Subcutaneous adipose tissue (tissue), 4 donors: ENCODE measurements around the gene SPDYE8. TPM values are rescaled to one million over a fixed set of nuclear protein-coding genes. Genes with fewer than 3 reads are reported as not detected.
"Not testable (repeated sequence)": the region's sequence is repeated elsewhere in the genome, so short reads cannot be mapped to it uniquely, and the experiment has no call there.

Experiments used
- small RNA-seq: library from RNA; depleted of rRNA; stranded (forward); fragments of <200 nt; gene quantifications from one replicate; pipeline ENCODE3, GENCODE V24; 2016
- total RNA-seq, 4 donors: library from RNA; depleted of rRNA; stranded (reverse); fragments of >200 nt; gene quantifications; one replicate each; pipeline ENCODE4 v1.1.0, GENCODE V29; 2016
- TF ChIP-seq, protein P1 (sequence below): fragments of 450-650 bp; IDR thresholded peaks from one replicate; pipeline ENCODE4 v1.5.1; 2016; ENCODE audit warnings: low read depth, mild to moderate bottlenecking, control low read depth, antibody characterized with exemption, moderate library complexity

SPDYE8 gene
- total RNA-seq = not detected

DNA sequence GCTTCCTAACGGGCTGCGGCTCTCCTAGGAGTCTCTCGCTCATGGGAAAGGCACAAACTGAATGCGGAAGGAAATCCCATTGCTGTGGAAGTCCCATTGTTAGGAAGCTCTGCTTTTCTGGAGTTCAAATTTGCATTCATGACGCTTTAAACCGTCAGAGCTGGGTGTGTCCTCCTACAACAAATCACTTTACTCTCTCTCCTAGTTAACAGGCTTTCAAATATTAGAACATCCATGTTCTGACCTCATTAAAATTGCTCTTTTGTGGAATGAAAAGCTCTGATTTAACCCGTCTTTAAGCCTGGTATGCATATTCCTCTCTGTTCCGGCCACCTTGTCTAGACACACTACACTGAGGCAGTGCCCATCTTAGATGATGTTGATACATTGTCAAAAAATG lies at the start of gene SPDYE8:
SPDYE8 (minus strand) TSS at position 101 of the 400 bp plus-strand sequence. CDS start 1,800 bp downstream, outside the sequence.
- TF ChIP-seq, protein P1, sequence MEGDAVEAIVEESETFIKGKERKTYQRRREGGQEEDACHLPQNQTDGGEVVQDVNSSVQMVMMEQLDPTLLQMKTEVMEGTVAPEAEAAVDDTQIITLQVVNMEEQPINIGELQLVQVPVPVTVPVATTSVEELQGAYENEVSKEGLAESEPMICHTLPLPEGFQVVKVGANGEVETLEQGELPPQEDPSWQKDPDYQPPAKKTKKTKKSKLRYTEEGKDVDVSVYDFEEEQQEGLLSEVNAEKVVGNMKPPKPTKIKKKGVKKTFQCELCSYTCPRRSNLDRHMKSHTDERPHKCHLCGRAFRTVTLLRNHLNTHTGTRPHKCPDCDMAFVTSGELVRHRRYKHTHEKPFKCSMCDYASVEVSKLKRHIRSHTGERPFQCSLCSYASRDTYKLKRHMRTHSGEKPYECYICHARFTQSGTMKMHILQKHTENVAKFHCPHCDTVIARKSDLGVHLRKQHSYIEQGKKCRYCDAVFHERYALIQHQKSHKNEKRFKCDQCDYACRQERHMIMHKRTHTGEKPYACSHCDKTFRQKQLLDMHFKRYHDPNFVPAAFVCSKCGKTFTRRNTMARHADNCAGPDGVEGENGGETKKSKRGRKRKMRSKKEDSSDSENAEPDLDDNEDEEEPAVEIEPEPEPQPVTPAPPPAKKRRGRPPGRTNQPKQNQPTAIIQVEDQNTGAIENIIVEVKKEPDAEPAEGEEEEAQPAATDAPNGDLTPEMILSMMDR = not testable (repeated sequence)

DNA sequence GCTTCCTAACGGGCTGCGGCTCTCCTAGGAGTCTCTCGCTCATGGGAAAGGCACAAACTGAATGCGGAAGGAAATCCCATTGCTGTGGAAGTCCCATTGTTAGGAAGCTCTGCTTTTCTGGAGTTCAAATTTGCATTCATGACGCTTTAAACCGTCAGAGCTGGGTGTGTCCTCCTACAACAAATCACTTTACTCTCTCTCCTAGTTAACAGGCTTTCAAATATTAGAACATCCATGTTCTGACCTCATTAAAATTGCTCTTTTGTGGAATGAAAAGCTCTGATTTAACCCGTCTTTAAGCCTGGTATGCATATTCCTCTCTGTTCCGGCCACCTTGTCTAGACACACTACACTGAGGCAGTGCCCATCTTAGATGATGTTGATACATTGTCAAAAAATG lies 28.2 kb upstream of the SPDYE8 start, which contains the start of gene SPDYE11:
SPDYE11 (minus strand) TSS at position 101 of the 400 bp plus-strand sequence. CDS start 1,800 bp downstream, outside the sequence.
- TF ChIP-seq, protein P1 = not testable (repeated sequence)

Small RNA genes lying within 50 kb of the gene (small RNA-seq; reads per million reads assigned to genes)
- gene RF00019 = 0.49 reads per million

Other genes with a start within 250 kb of the SPDYE8 start
- gene TYW1B, start 201.6 kb downstream of the SPDYE8 start, total RNA-seq = 1 to 10 TPM; 1.8 to 7.0 (median 5.4) TPM
- 10 to 100 TPM; 11.5 to 28.1 (median 15.2) TPM for gene POM121, start 104.7 kb downstream of the SPDYE8 start, total RNA-seq
- under 1 TPM in 1 of 4 donors, not detected in 3; 0.94 TPM for gene TRIM74, start 60.3 kb downstream of the SPDYE8 start, total RNA-seq
- gene SPDYE11, start 28.1 kb upstream of the SPDYE8 start, total RNA-seq = not detected
- gene SPDYE9, start 56.3 kb upstream of the SPDYE8 start, total RNA-seq = not detected